Limb (tissue), 2 donors: ENCODE data around the gene SLX4IP.

Source experiments
- DNase-seq, 2 donors: peaks; one replicate each; pipeline ENCODE4 v3.0.0-alpha.2; 2016; ENCODE audit errors: extremely low spot score in 2 of 2

SLX4IP gene

GRCh38 chr20:10632721-10633509 lies 197.8 kb downstream of the SLX4IP start:
- no peak for DNase-seq

- no peak for DNase-seq
Observed at GRCh38 chr20:10633718-10634117, 198.6 kb downstream of the SLX4IP start.

- DNase-seq, result peak in 1 of 2 donors; percentile 18
Observed at GRCh38 chr20:10634211-10634610, 199.1 kb downstream of the SLX4IP start.

GRCh38 chr20:10634683-10635411 lies 199.7 kb downstream of the SLX4IP start:
- peak in 1 of 2 donors; percentile 27 for DNase-seq

- peak in 1 of 2 donors; percentile 13 for DNase-seq
Observed at GRCh38 chr20:10635476-10636208, 200.5 kb downstream of the SLX4IP start.

GRCh38 chr20:10636326-10636818 lies 201.3 kb downstream of the SLX4IP start:
- DNase-seq, result peak in 1 of 2 donors; percentile 40

- peak in 1 of 2 donors; percentile 39 for DNase-seq
Observed at GRCh38 chr20:10637031-10637559, 202.0 kb downstream of the SLX4IP start.

- DNase-seq, result peak in 1 of 2 donors; percentile 28
Observed at GRCh38 chr20:10637563-10637962, 202.5 kb downstream of the SLX4IP start.

- DNase-seq, result no peak
Observed at GRCh38 chr20:10639077-10639736, 204.1 kb downstream of the SLX4IP start.

- DNase-seq, result no peak
Observed at GRCh38 chr20:10639737-10640556, 204.8 kb downstream of the SLX4IP start.

- no peak for DNase-seq
Observed at GRCh38 chr20:10640897-10641296, 205.8 kb downstream of the SLX4IP start.

GRCh38 chr20:10641467-10641866 lies 206.4 kb downstream of the SLX4IP start:
- no peak for DNase-seq

GRCh38 chr20:10641893-10642292 lies 206.8 kb downstream of the SLX4IP start:
- DNase-seq, result peak in 1 of 2 donors; percentile 4

GRCh38 chr20:10642856-10643559 lies 207.9 kb downstream of the SLX4IP start:
- peak in 1 of 2 donors; percentile 14 for DNase-seq

- peak in 1 of 2 donors; percentile 12 for DNase-seq
Observed at GRCh38 chr20:10643560-10643873, 208.4 kb downstream of the SLX4IP start.

GRCh38 chr20:10644458-10645204 lies 209.5 kb downstream of the SLX4IP start:
- DNase-seq, result peak in 1 of 2 donors; percentile 25

- peak in 1 of 2 donors; percentile 11 for DNase-seq
Observed at GRCh38 chr20:10645205-10645570, 210.1 kb downstream of the SLX4IP start.

GRCh38 chr20:10646006-10646405 lies 210.9 kb downstream of the SLX4IP start:
- DNase-seq, result peak in 1 of 2 donors; percentile 24

- no peak for DNase-seq
Observed at GRCh38 chr20:10646886-10647420, 211.8 kb downstream of the SLX4IP start.
